DOHH2 (cell line): ENCODE measurements around the gene LRWD1.
A peak's percentile ranks its signal among the peaks of the same experiment; 100 is the strongest.
"Not testable (repeated sequence)": the region's sequence is repeated elsewhere in the genome, so short reads cannot be mapped to it uniquely, and the experiment has no call there.

Experiments used
- H3F3A ChIP-seq: fragments of 200-600 bp; sonication (generic), shearing (Covaris generic); 2 replicates; pipeline ENCODE4 v1.6.0; 2016; ENCODE audit warnings: antibody characterized with exemption, mild to moderate bottlenecking; ENCODE audit not compliant: control insufficient read depth, insufficient read depth
- H3K27ac ChIP-seq: fragments of 200-600 bp; sonication (generic); 2 replicates; pipeline ENCODE4 v1.5.1; 2014; ENCODE audit warnings: low read depth, mild to moderate bottlenecking, low read length, moderate library complexity
- H3K27me3 ChIP-seq: fragments of 200-600 bp; sonication (generic); 2 replicates; pipeline ENCODE4 v1.6.1; 2014; ENCODE audit warnings: mild to moderate bottlenecking, low read length, mixed read lengths; ENCODE audit not compliant: control insufficient read depth
- H3K36me3 ChIP-seq: fragments of 200-600 bp; sonication (generic); 2 replicates; pipeline ENCODE4 v1.6.1; 2014; ENCODE audit warnings: mild to moderate bottlenecking, low read length, moderate library complexity, mixed read lengths; ENCODE audit not compliant: control insufficient read depth
- H3K4me1 ChIP-seq: fragments of 200-600 bp; sonication (generic); 2 replicates; pipeline ENCODE4 v1.6.1; 2014; ENCODE audit warnings: mild to moderate bottlenecking, low read length, mixed read lengths; ENCODE audit not compliant: control insufficient read depth
- H3K4me2 ChIP-seq: fragments of 200-600 bp; sonication (generic); 2 replicates; pipeline ENCODE4 v1.6.0; 2014; ENCODE audit warnings: mild to moderate bottlenecking, low read length, moderate library complexity
- H3K4me3 ChIP-seq: fragments of 200-600 bp; sonication (generic); 2 replicates; pipeline ENCODE4 v1.5.1; 2014; ENCODE audit warnings: mild to moderate bottlenecking, low read length, mixed read lengths
- H3K79me2 ChIP-seq: fragments of 200-600 bp; sonication (generic); 2 replicates; pipeline ENCODE4 v1.6.1; 2014; ENCODE audit warnings: mild to moderate bottlenecking, low read length, mixed read lengths; ENCODE audit not compliant: control insufficient read depth
- H3K9me2 ChIP-seq: fragments of 200-600 bp; sonication (generic); replicated peaks from 2 replicates; pipeline ENCODE4 v1.6.1; 2014; ENCODE audit warnings: mild to moderate bottlenecking, low read length, mixed read lengths; ENCODE audit not compliant: control insufficient read depth
- H3K9me3 ChIP-seq: fragments of 200-600 bp; sonication (generic); 2 replicates; pipeline ENCODE4 v1.6.1; 2014; ENCODE audit warnings: antibody characterized with exemption, low read length, mixed read lengths; ENCODE audit not compliant: control insufficient read depth, insufficient read depth
- H4K20me1 ChIP-seq: fragments of 200-600 bp; sonication (generic); 2 replicates; pipeline ENCODE4 v1.6.0; 2014; ENCODE audit warnings: low read depth, mild to moderate bottlenecking, antibody characterized with exemption, low read length, moderate library complexity; ENCODE audit not compliant: control insufficient read depth, insufficient read depth

LRWD1 gene

GRCh38 chr7:102510575-102510974 is 45.8 kb downstream of the LRWD1 start:
- H3F3A ChIP-seq, H3K9me2 ChIP-seq, H3K4me2 ChIP-seq, H3K36me3 ChIP-seq, H4K20me1 ChIP-seq, H3K27me3 ChIP-seq, H3K4me1 ChIP-seq, H3K27ac ChIP-seq, H3K9me3 ChIP-seq, H3K79me2 ChIP-seq, H3K4me3 ChIP-seq: not testable (repeated sequence)

GRCh38 chr7:102511860-102512522 is 47.2 kb downstream of the LRWD1 start:
- H3K79me2 ChIP-seq, H3K9me2 ChIP-seq: not testable (repeated sequence)

DNA sequence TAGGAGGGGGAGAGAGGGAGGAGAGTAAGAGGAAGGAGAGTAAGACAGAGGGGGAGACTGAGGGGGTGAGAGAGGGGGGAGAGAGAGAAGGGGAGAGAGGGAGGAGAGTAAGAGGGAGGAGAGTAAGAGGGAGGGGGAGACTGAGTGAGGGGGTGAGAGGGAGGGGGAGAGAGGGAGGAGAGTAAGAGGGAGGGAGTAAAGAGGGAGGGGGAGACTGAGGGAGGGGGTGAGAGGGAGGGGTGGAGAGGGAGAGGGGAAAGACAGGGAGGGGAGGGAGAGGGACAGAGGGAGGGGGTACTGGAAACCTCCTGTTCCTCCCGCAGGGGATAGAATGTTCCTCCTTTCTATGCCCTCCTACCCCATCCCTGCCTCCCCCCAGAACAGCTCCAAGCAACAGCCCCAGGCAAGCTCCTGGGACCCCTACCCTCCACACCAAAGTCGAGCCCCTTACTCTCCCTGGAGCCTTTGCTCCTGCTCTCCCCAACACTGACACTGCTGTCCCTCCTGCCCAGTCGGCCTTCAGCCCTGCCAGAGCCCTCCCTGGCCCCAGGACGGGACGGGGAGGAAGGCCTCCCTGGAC is 47.9 kb downstream of the LRWD1 start:
- not testable (repeated sequence) for H3K36me3 ChIP-seq, H3F3A ChIP-seq
- peak overlapping the region; percentile 47; the same call in 1 of the 2 replicates for H3K4me3 ChIP-seq

More at GRCh38 chr7:102511860-102512522, 47.2 kb downstream of the LRWD1 start:
- not testable (repeated sequence) for H3F3A ChIP-seq, H4K20me1 ChIP-seq, H3K4me1 ChIP-seq, H3K36me3 ChIP-seq, H3K9me3 ChIP-seq, H3K27me3 ChIP-seq, H3K27ac ChIP-seq
- Histone ChIP-seq H3K4me2 (peak overlapping the region; percentile 39; the same call in 1 of the 2 replicates), H3K4me3 (peak overlapping the region; percentile 47; the same call in 1 of the 2 replicates)

DNA sequence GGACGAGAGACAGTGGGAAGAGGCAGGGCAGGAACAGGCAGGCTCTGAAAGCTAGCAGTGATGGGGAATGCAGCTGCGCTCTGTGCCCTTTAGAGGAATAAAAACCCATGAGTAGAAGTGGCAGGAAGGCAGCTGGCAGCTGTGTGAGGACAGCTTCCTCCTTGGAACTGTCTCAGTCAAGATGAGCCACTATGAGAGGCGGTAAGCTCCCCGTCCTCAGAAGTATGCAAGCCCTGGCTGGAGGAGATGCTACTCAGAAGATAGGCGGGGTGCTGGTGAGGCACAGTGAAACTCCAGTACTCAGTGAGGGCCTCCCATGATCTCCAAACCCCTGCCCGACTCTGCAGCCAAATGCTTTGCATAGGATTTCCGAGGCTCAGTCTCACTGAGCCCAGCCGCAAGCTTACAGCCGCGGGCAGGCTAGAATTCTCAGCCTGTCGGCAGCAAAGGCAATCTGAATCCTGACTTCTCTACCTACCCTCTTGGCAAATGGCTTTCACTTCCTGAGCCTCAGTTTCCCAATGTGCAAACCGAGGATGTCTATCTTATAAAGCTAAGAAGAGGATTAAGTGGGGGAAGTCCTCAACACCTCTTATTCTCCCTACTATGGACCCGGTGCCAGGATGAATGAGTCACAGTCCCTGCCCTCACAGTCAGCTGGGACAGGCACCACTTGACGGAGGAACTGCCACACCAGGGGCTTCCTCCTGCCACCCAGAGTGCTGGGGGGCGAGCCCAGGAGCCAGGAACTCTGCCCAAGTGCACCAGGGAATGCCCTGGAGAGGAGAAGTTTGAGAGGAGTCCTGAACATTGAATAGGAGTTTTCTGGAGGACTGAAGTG is 50.3 kb downstream of the LRWD1 start:
- not testable (repeated sequence) for H3K9me3 ChIP-seq, H3K9me2 ChIP-seq, H3K79me2 ChIP-seq, H3F3A ChIP-seq, H3K36me3 ChIP-seq, H4K20me1 ChIP-seq, H3K27ac ChIP-seq, H3K4me2 ChIP-seq, H3K4me3 ChIP-seq, H3K27me3 ChIP-seq, H3K4me1 ChIP-seq

More for the DNA sequence above, 47.9 kb downstream of the LRWD1 start:
- H3K4me2 ChIP-seq: peak overlapping the region; percentile 39; the same call in 1 of the 2 replicates
- H3K27ac ChIP-seq, H3K4me1 ChIP-seq, H3K9me3 ChIP-seq, H3K27me3 ChIP-seq, H3K79me2 ChIP-seq, H4K20me1 ChIP-seq, H3K9me2 ChIP-seq: not testable (repeated sequence)

- H3K4me2 ChIP-seq, H3K27ac ChIP-seq, H4K20me1 ChIP-seq, H3K79me2 ChIP-seq, H3F3A ChIP-seq, H3K9me3 ChIP-seq, H3K4me1 ChIP-seq, H3K27me3 ChIP-seq, H3K4me3 ChIP-seq, H3K36me3 ChIP-seq, H3K9me2 ChIP-seq: not testable (repeated sequence)
Measured at GRCh38 chr7:102515889-102516288, 51.1 kb downstream of the LRWD1 start.

- not testable (repeated sequence) for H3K27me3 ChIP-seq, H3K9me2 ChIP-seq, H4K20me1 ChIP-seq, H3K79me2 ChIP-seq, H3K4me1 ChIP-seq, H3F3A ChIP-seq, H3K27ac ChIP-seq, H3K36me3 ChIP-seq, H3K9me3 ChIP-seq, H3K4me3 ChIP-seq, H3K4me2 ChIP-seq
Measured at GRCh38 chr7:102516951-102517350, 52.2 kb downstream of the LRWD1 start.

GRCh38 chr7:102517550-102518147 is 52.9 kb downstream of the LRWD1 start, which contains the start of gene RASA4B:
Gene RASA4B (minus strand): TSS chr7:102517777. CDS start chr7:102517710, 67 bp downstream.
- H3K36me3 ChIP-seq, H3K4me1 ChIP-seq, H3K9me3 ChIP-seq, H3K27me3 ChIP-seq, H3K9me2 ChIP-seq, H3F3A ChIP-seq, H4K20me1 ChIP-seq, H3K27ac ChIP-seq, H3K79me2 ChIP-seq, H3K4me3 ChIP-seq: not testable (repeated sequence)
- H3K4me2 ChIP-seq: 0 out of 2 replicates have a peak within 1 kb of the TSS, but pooled peaks have one; percentile 33
